ENCODE measurements around the gene GLT6D1. TPM values are rescaled to one million over a fixed set of nuclear protein-coding genes. Genes with fewer than 3 reads are reported as not detected.

GLT6D1 gene
- total RNA-seq, 1 donor from 2014 or later: not detected

- no peak overlapping the region for H3K4me3 ChIP-seq
- H3K27ac ChIP-seq (replicated peaks): no peak overlapping the region
- intact Hi-C loops (cut with micrococcal nuclease): no loop called here
- TF ChIP-seq, protein P1, sequence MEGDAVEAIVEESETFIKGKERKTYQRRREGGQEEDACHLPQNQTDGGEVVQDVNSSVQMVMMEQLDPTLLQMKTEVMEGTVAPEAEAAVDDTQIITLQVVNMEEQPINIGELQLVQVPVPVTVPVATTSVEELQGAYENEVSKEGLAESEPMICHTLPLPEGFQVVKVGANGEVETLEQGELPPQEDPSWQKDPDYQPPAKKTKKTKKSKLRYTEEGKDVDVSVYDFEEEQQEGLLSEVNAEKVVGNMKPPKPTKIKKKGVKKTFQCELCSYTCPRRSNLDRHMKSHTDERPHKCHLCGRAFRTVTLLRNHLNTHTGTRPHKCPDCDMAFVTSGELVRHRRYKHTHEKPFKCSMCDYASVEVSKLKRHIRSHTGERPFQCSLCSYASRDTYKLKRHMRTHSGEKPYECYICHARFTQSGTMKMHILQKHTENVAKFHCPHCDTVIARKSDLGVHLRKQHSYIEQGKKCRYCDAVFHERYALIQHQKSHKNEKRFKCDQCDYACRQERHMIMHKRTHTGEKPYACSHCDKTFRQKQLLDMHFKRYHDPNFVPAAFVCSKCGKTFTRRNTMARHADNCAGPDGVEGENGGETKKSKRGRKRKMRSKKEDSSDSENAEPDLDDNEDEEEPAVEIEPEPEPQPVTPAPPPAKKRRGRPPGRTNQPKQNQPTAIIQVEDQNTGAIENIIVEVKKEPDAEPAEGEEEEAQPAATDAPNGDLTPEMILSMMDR (IDR thresholded peaks at IDR 0.05; ENCODE audit: borderline replicate concordance): no peak
- H3K9me3 ChIP-seq (replicated peaks): no peaks in the 10 kb centered on the region
- H3K27me3 ChIP-seq (ENCODE audit: low read depth): peaks cover 70% of the 10 kb centered on the region
- no peak for DNase-seq
- H3K4me1 ChIP-seq: peaks cover 3% of the 10 kb centered on the region
- H3K36me3 ChIP-seq: no peaks in the 10 kb centered on the region
Observed at GRCh38 chr9:135601988-135602387, 37.4 kb downstream of the GLT6D1 start.

GRCh38 chr9:135600296-135600817 lies 39.0 kb downstream of the GLT6D1 start:
- Histone ChIP-seq H3K9me3 (replicated peaks) (peaks cover 11% of the 10 kb centered on the region), H3K27me3 (ENCODE audit: low read depth) (peaks cover 75% of the 10 kb centered on the region)

GRCh38 chr9:135596211-135596610 lies 43.1 kb downstream of the GLT6D1 start:
- Histone ChIP-seq H3K27me3 (ENCODE audit: low read depth) (peaks cover 60% of the 10 kb centered on the region), H3K4me1 (no peaks in the 10 kb centered on the region), H3K27ac (replicated peaks) (no peak overlapping the region), H3K4me3 (no peak overlapping the region), H3K36me3 (no peaks in the 10 kb centered on the region), H3K9me3 (replicated peaks) (peaks cover 24% of the 10 kb centered on the region)
- intact Hi-C loops (cut with micrococcal nuclease): no loop called here
- TF ChIP-seq, protein P1 (IDR thresholded peaks at IDR 0.05; ENCODE audit: borderline replicate concordance): no peak
- no peak for DNase-seq

More at GRCh38 chr9:135600296-135600817, 39.0 kb downstream of the GLT6D1 start:
- Histone ChIP-seq H3K27ac (replicated peaks) (no peak overlapping the region), H3K4me1 (peaks cover 3% of the 10 kb centered on the region), H3K36me3 (no peaks in the 10 kb centered on the region), H3K4me3 (no peak overlapping the region)
- intact Hi-C loops (cut with micrococcal nuclease): no loop called here
- TF ChIP-seq, protein P1 (IDR thresholded peaks at IDR 0.05; ENCODE audit: borderline replicate concordance): no peak
- no peak for DNase-seq

DNA sequence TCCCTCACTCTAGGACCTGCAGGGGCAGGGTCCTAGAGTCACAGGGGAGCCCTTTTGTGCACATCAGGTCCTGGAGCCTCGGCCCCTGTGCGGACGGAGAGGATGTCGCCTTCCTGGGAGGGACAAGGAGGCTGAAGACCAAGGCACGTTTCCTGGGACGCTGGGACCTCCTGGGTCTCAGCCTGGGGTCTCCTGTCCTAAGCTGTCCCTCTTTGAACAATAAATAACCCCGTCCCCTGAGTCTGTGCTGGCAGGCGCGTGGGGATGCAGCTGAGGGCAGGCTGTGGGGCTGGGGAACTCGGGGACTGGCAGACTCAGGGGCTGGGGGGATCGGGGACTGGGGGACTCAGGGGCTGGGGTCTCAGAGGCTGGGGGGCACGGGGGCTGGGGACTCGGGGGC lies 46.7 kb downstream of the GLT6D1 start:
- no peak overlapping the region for H3K27ac ChIP-seq (replicated peaks)
- DNase-seq: peak; percentile 9
- intact Hi-C loops (cut with micrococcal nuclease): no loop called here

DNA sequence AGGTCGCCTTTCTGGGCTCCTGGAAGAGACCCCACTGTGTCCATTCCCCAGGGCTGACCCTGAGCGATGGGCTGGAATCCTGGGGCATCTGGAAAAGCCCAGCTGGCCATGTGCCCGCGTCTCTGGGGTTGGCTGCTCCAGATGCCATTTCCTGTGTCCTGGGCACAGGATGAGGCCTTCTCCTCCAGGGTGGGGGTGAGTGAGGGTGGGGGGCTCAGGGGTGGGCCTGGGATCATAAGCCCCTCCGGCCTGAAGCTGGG lies 47.1 kb downstream of the GLT6D1 start:
- no peaks in the 10 kb centered on the region for H3K4me1 ChIP-seq
- H3K9me3 ChIP-seq (replicated peaks): peaks cover 24% of the 10 kb centered on the region
- intact Hi-C loops (cut with micrococcal nuclease): no loop called here
- peaks cover 48% of the 10 kb centered on the region for H3K27me3 ChIP-seq (ENCODE audit: low read depth)
- TF ChIP-seq, protein P1 (IDR thresholded peaks at IDR 0.05; ENCODE audit: borderline replicate concordance): no peak
- H3K27ac ChIP-seq (replicated peaks): no peak overlapping the region
- no peak for DNase-seq
- no peaks in the 10 kb centered on the region for H3K36me3 ChIP-seq
- no peak overlapping the region for H3K4me3 ChIP-seq

More for the DNA sequence above, 46.7 kb downstream of the GLT6D1 start:
- no peak overlapping the region for H3K4me3 ChIP-seq
- no peaks in the 10 kb centered on the region for H3K36me3 ChIP-seq
- H3K4me1 ChIP-seq: no peaks in the 10 kb centered on the region
- H3K27me3 ChIP-seq (ENCODE audit: low read depth): peaks cover 52% of the 10 kb centered on the region
- H3K9me3 ChIP-seq (replicated peaks): peaks cover 24% of the 10 kb centered on the region
- TF ChIP-seq, protein P1 (IDR thresholded peaks at IDR 0.05; ENCODE audit: borderline replicate concordance): no peak

Data from left ventricle myocardium inferior (tissue), 1 donor.